Gastroesophageal sphincter (tissue), 3 donors: ENCODE data around the gene DSCAML1.

Experiments used
- CTCF ChIP-seq, 4 experiments: fragments of 200-600 bp in 2 of 4; fragments of 450-650 bp in 2 of 4; sonication (generic) in 1 of 4; IDR thresholded peaks; one replicate each; pipeline ENCODE4 v1.5.1; 2017 to 2019; ENCODE audit warnings: antibody characterized with exemption in 4 of 4, mild to moderate bottlenecking in 2 of 4, moderate library complexity in 2 of 4
- EP300 ChIP-seq: sonication (generic); formaldehyde crosslinking; IDR thresholded peaks from one replicate; pipeline ENCODE4 v1.6.1; 2017; ENCODE audit warnings: antibody characterized with exemption, mild to moderate bottlenecking
- POLR2A ChIP-seq, 2 donors: fragments of 450-650 bp; IDR thresholded peaks; one replicate each; pipeline ENCODE4 v1.6.1; 2017; ENCODE audit warnings: antibody characterized with exemption in 2 of 2, mild to moderate bottlenecking in 2 of 2, moderate library complexity in 1 of 2
- POLR2AphosphoS5 ChIP-seq: sonication (generic); formaldehyde crosslinking; IDR thresholded peaks from one replicate; pipeline ENCODE4 v1.6.1; 2017; ENCODE audit warnings: antibody characterized with exemption

GRCh38 chr11:117449111-117449693 is 347.8 kb downstream of the DSCAML1 start:
- TF ChIP-seq CTCF (IDR thresholded peaks at IDR 0.05) = no peak
- TF ChIP-seq POLR2A (IDR thresholded peaks at IDR 0.05) = no peak
- no peak for TF ChIP-seq POLR2AphosphoS5
- TF ChIP-seq EP300 = no peak
